ENCODE results near the gene ARFGAP2.

Gene ARFGAP2

DNA sequence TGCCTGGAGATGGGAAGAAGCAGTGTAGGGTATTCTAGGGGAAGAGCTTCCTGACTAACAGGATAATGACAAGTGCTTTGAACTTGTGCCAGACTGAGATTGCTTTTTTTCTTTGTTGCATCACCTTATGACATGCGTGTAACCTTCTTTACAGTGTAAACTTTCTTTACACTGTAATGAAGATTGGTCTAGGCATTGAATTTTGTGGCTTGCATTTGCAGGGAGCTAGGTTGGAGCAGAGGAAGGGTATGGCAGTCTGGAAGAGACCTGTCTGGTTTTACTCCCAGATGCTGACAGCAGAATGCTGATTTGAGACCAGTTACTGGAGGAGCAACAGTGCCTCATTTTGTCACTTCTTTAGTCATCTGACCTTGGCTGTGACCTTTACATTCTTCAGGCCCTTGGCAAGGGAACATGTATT, 43.7 kb upstream of the ARFGAP2 start:
- Histone ChIP-seq H3K4me2 (ENCODE audit: low read depth, low read length) (no peak overlapping the region), H3F3A (ENCODE audit: insufficient read depth, low read length) (peaks cover 6% of the 10 kb centered on the region), H3K9me2 (replicated peaks; ENCODE audit: insufficient read depth, low read length) (no peaks in the 10 kb centered on the region), H2AFZ (ENCODE audit: low read length) (no peak overlapping the region), H3K9ac (ENCODE audit: low read length) (no peak overlapping the region), H3K27ac (ENCODE audit: low read length) (no peak overlapping the region), H3K79me2 (ENCODE audit: low read length) (peaks cover 18% of the 10 kb centered on the region), H3K4me1 (ENCODE audit: low read length) (peaks cover 9% of the 10 kb centered on the region), H3K9me3 (replicated peaks; ENCODE audit: insufficient read depth, low read length) (no peaks in the 10 kb centered on the region), H3K27me3 (replicated peaks; ENCODE audit: insufficient read depth, low read length) (no peaks in the 10 kb centered on the region), H4K20me1 (ENCODE audit: insufficient read depth, low read length) (no peaks in the 10 kb centered on the region), H3K4me3 (ENCODE audit: low read length) (no peak overlapping the region), H3K36me3 (replicated peaks; ENCODE audit: insufficient read depth, low read length) (no peaks in the 10 kb centered on the region)
- TF ChIP-seq, protein P1, sequence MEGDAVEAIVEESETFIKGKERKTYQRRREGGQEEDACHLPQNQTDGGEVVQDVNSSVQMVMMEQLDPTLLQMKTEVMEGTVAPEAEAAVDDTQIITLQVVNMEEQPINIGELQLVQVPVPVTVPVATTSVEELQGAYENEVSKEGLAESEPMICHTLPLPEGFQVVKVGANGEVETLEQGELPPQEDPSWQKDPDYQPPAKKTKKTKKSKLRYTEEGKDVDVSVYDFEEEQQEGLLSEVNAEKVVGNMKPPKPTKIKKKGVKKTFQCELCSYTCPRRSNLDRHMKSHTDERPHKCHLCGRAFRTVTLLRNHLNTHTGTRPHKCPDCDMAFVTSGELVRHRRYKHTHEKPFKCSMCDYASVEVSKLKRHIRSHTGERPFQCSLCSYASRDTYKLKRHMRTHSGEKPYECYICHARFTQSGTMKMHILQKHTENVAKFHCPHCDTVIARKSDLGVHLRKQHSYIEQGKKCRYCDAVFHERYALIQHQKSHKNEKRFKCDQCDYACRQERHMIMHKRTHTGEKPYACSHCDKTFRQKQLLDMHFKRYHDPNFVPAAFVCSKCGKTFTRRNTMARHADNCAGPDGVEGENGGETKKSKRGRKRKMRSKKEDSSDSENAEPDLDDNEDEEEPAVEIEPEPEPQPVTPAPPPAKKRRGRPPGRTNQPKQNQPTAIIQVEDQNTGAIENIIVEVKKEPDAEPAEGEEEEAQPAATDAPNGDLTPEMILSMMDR (IDR thresholded peaks at IDR 0.05; ENCODE audit: low read length): no peak
- TF ChIP-seq EZH2 (optimal IDR thresholded peaks at IDR 0.05; ENCODE audit: low read depth, low read length) (no peak), EZH2phosphoT487 (IDR thresholded peaks at IDR 0.05; ENCODE audit: low read length) (no peak)
- DNase-seq: no peak

DNA sequence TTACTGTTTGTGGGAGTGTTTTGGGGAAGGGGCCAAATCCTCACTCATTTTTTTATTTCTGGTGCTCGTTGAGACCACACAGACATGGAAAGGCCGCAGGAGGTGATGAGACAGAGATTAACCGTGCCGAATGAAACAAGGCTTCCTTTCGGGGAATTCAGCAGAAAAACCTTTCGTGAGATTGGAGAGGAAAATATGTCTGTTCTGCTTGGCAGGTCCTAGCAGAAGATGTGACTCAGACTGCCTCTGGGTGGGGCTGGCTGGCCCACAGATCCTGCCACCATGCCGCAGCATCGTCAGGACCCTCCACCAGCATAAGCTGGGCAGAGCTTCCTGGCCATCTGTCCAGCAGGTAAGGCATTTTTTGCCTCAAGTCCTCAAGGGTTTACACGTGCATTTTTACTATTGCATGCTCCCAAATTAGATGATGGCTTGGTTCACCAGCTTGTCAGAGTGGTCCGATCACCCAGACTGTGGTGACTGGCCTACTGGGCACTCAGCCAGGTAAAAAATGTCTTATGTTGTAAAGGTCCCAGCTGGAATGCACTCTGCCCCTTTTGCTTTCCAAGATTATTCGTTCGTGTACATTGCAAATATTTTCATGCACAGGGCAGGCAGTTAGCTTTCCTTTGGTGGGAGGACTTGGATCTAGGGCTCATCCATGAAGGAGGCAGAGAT, 39.6 kb upstream of the ARFGAP2 start:
- Histone ChIP-seq H2AFZ (ENCODE audit: low read length) (peak overlapping the region; percentile 80), H3K4me2 (ENCODE audit: low read depth, low read length) (peak overlapping the region; percentile 88), H3K4me1 (ENCODE audit: low read length) (peaks cover 9% of the 10 kb centered on the region), H3K9me3 (replicated peaks; ENCODE audit: insufficient read depth, low read length) (no peaks in the 10 kb centered on the region), H3K27me3 (replicated peaks; ENCODE audit: insufficient read depth, low read length) (no peaks in the 10 kb centered on the region), H3F3A (ENCODE audit: insufficient read depth, low read length) (peaks cover 13% of the 10 kb centered on the region), H3K27ac (ENCODE audit: low read length) (peak overlapping the region; percentile 90; the same call in 1 of the 2 replicates), H3K36me3 (replicated peaks; ENCODE audit: insufficient read depth, low read length) (no peaks in the 10 kb centered on the region), H3K9me2 (replicated peaks; ENCODE audit: insufficient read depth, low read length) (no peaks in the 10 kb centered on the region), H4K20me1 (ENCODE audit: insufficient read depth, low read length) (no peaks in the 10 kb centered on the region), H3K9ac (ENCODE audit: low read length) (peak overlapping the region; percentile 89; the same call in 1 of the 2 replicates), H3K79me2 (ENCODE audit: low read length) (peaks cover 16% of the 10 kb centered on the region), H3K4me3 (ENCODE audit: low read length) (peak overlapping the region; percentile 77)
- DNase-seq: peak; percentile 8
- TF ChIP-seq, protein P1 (IDR thresholded peaks at IDR 0.05; ENCODE audit: low read length): peak; percentile 19; the same call in 1 of the 2 replicates
- TF ChIP-seq EZH2phosphoT487 (IDR thresholded peaks at IDR 0.05; ENCODE audit: low read length): no peak
- no peak for TF ChIP-seq EZH2 (optimal IDR thresholded peaks at IDR 0.05; ENCODE audit: low read depth, low read length)

DNA sequence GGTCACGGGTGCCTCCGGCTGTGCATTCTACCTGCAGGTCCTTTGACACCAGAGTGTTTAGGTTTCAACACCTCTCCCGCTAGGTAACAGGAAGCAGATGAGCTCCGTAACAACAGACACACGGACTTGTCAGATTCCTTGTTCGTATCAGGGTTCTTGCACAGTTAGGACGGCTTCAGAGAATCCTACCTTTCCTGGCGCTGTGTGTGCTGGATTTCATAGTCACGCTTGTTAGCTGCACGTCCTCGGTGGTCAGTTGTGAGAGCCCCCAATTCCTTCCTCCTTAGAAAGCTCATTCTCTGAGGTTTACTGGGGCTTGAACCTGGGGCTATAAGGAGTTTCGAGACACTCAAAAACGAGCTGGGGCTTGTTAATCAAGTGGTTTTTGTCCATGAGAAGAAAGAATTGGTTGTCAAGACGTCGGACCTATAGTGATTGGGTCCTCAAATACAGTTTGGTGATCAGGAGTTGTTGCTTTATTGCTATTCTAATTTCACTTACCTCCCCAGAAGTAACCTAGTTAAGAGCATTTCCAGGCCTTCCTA, 38.8 kb upstream of the ARFGAP2 start:
- Histone ChIP-seq H3K4me3 (ENCODE audit: low read length) (peak overlapping the region; percentile 77), H3K36me3 (replicated peaks; ENCODE audit: insufficient read depth, low read length) (no peaks in the 10 kb centered on the region), H3K9me2 (replicated peaks; ENCODE audit: insufficient read depth, low read length) (no peaks in the 10 kb centered on the region), H3K9ac (ENCODE audit: low read length) (peak overlapping the region; percentile 89), H3K4me2 (ENCODE audit: low read depth, low read length) (peak overlapping the region; percentile 88), H3K27me3 (replicated peaks; ENCODE audit: insufficient read depth, low read length) (no peaks in the 10 kb centered on the region), H3K9me3 (replicated peaks; ENCODE audit: insufficient read depth, low read length) (no peaks in the 10 kb centered on the region), H3K79me2 (ENCODE audit: low read length) (peaks cover 16% of the 10 kb centered on the region), H3K4me1 (ENCODE audit: low read length) (peaks cover 9% of the 10 kb centered on the region), H4K20me1 (ENCODE audit: insufficient read depth, low read length) (no peaks in the 10 kb centered on the region), H3K27ac (ENCODE audit: low read length) (peak overlapping the region; percentile 90), H3F3A (ENCODE audit: insufficient read depth, low read length) (peaks cover 13% of the 10 kb centered on the region), H2AFZ (ENCODE audit: low read length) (peak overlapping the region; percentile 80)
- peak; percentile 77 for DNase-seq
- TF ChIP-seq, protein P1 (IDR thresholded peaks at IDR 0.05; ENCODE audit: low read length): no peak
- TF ChIP-seq EZH2phosphoT487 (IDR thresholded peaks at IDR 0.05; ENCODE audit: low read length) (no peak), EZH2 (optimal IDR thresholded peaks at IDR 0.05; ENCODE audit: low read depth, low read length) (no peak)
